Left renal cortex interstitium (tissue), 4 donors: ENCODE measurements around the gene GRPEL1. TPM values are rescaled to one million over a fixed set of nuclear protein-coding genes. Genes with fewer than 3 reads are reported as not detected.

Experiments used
- DNase-seq, 4 donors: peaks; one replicate each; pipeline ENCODE4 v3.0.0-alpha.2; 2013; ENCODE audit warnings: low read depth in 4 of 4, low spot score in 2 of 4, missing footprints in 1 of 4
- polyA plus RNA-seq, 4 donors: library from polyadenylated mRNA; unstranded; fragments of 120-200 nt; gene quantifications; one replicate each; pipeline ENCODE4 v1.2.1, GENCODE V29; 2013; ENCODE audit not compliant: insufficient read length in 4 of 4

GRPEL1 gene
- polyA plus RNA-seq, 4 donors, result 28.1 to 38.8 (median 34.5) TPM

DNA sequence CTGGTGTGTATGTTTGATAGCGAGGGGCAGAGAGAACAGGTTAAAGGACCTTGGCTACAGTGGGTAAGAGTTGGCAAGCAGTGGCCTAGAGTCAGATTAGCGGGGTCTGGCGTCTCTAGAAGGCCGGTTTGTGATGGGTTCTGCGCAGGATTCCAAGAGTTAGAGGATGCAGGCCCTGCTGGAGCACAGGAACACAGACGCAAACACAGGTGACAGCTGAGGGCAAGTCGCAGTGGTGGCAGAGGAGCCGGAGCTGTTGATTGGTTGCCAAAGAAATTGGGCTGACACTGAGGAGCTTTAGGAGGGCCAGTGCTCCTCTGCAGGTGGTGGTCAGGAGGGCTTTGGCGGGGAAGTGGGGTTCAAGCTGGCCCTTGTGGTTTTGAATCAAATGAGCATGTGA, 20.9 kb downstream of the GRPEL1 start:
- DNase-seq, result no peak

DNA sequence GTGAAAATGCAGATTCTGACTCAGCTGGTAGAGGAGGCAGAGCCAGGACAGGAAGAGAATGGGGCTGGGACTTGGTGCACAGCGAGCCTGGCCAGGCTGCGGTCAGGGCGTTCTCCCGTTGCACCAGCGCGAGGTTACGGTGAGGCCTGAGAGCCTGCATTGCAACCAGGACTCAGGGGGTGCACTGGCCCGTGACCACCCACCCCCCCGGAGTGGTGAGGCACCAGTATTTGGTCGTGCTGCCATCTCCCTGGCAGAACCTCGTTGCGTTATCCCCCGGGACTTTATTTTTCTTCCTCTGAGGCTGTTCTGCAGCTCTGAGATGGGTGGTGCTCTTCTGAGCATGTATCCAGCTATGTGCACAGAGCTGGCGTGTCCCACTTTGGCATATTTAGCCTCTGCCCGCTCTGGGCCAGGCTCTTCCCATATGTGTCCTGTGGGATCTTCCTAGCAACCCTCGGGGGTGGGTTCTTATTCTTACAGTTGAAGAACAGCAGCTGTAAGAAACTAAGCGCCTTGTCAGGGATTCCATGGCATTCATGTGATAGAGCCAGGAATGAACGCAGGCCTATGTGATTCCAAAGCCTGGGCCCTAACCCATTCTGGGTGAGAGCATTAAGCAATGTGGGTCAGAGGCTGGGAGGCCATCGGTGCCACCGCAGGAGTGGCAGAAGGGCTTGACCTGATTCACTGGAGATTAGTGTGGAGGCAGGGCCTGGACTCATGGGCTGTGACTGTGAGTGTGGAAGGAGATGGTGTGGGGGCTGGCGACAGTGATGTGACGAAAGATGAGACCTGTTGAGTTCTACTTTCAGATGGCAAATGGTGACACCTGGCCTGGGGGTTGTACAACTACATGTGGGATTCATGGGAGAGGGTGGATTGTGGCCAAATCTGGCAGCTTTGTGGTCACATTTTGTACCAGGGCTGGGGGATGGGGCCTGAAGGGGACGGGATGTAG, 21.6 kb downstream of the GRPEL1 start:
- no peak for DNase-seq

DNA sequence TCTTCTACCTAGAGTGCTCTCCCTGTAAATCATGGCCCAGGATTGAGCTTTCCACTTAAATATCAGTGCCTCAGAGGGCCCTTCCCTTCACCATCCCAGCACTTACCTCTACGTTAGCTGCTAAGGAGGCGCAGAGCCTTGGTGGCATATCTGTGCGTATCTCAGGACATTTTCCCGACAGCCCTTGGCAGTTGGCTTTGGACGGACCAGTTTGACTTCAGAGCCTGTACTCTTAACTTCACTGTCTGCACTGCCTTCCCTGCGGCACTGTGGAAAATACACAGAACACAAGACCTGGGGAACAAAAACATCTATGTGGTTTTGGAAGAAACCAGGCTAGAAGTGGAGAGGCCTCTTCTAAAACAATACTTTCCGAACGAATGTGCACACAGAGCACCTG, 22.3 kb downstream of the GRPEL1 start:
- DNase-seq, result no peak

DNA sequence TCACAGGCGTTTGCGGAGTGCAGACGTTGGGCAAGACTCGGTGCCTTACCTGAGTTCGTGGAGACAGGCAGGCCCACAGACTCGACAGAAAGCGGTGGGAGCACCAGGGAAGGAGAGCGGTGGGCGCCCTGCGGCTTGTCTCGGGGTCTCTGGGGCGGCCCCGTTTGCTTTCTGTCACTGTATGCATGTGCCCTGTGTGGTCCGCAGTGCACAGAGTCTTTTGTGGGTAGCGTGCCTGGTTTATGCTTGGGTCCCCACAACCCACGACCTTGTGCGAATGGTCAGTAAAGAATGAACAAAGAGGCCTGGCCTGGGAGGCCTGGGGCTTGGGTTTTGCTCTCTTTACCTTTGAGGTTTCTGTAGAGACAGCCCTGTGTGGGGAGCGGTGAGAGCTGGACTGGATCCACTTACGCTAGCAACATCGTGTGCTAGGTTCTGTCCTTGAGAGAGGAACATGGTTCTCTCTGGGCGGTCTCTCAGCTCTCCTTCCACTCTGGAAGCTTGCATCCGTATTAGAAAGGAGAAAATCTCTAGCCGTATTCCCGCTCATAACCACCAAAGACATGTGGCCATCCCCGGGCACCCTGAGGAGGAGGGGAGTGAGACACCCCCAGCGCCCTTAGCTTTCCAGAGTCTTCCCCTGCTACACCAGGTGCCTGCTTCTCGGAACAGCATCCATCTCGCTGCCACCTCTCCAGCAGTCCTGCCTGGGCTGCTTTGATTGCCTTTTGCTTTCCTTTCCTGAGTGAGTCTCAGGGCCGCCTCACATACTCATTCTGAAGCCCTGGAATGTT, 23.5 kb downstream of the GRPEL1 start:
- no peak for DNase-seq

DNA sequence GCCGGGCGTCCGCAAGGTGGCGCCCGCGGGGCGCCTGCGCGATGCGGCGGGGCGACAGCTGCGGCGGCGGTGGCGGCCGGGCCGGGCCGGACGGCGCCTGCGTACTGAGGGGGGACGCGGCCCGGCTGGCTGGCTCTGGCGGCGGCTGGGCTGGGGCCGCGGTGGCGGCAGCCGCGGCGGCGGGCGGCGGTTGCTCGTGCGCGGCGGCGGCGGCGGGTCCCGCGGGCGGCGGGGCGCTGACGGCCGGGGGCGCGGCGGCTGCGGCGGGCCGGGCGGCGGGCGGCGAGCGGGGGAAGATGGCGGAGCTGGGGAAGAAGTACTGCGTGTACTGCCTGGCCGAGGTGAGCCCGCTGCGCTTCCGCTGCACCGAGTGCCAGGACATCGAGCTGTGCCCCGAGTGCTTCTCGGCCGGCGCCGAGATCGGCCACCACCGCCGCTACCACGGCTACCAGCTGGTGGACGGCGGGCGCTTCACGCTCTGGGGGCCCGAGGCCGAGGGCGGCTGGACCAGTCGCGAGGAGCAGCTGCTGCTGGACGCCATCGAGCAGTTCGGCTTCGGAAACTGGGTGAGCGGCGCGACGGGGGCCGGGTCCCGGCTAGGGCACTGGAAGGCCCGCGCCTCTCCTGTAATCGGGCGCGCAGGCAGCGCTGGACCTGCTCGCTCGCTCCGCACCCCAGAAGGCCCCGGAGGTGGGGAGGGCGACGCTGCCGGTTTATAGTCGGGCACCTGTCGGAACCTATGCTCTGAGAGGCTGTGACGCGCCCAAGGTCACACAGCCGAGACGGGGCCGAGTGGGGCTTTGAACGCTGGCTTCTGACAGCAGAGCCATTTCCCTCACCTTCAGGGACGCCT, 24.4 kb downstream of the GRPEL1 start, which contains the start of gene TADA2B:
TSS of gene TADA2B (plus strand) at position 89 of the 853 bp plus-strand sequence. CDS start at position 297, 208 bp downstream.
- peak in 1 of 4 donors; percentile 10 for DNase-seq

DNA sequence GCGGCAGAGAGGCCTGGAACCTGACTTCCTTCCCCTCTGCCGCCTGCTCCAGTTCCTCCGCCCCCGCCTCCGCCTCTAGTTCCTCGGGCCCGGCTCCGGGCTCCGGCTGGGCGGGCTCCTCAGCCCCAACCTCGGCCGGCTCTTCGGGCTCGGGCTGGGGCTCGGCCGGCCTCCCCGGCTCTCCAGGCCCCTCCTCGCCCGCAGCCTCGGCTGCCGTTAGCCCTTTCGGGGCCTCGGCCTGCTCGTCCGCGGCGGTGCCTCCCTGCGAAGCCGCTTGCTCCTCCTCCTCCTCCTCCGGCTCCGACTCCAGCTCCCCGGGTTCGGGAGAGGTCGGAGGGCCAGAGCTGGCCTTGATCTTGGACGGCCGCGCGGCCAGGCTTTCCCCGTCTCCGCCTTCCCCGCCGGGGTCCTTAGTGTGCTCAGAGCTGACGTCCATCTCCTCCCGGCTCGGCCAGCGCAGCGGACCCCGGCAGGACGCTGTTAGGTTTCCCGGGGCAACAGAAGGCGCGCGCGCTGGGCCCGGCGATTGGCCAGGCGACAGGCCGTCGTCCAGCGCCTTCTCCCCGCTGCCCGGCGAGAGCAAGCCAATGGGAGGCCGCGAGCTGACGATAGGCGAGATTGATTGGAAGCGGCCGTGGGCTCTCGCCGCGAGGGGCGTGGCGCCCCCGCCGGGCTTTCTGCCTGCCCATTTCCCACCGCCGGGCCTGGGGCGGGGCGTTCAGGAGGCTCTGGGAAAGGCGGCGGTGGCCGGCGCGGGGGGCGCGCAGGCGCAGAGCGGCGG, 25.2 kb downstream of the GRPEL1 start:
- peak; percentile 89 to 97 (median 94) for DNase-seq

DNA sequence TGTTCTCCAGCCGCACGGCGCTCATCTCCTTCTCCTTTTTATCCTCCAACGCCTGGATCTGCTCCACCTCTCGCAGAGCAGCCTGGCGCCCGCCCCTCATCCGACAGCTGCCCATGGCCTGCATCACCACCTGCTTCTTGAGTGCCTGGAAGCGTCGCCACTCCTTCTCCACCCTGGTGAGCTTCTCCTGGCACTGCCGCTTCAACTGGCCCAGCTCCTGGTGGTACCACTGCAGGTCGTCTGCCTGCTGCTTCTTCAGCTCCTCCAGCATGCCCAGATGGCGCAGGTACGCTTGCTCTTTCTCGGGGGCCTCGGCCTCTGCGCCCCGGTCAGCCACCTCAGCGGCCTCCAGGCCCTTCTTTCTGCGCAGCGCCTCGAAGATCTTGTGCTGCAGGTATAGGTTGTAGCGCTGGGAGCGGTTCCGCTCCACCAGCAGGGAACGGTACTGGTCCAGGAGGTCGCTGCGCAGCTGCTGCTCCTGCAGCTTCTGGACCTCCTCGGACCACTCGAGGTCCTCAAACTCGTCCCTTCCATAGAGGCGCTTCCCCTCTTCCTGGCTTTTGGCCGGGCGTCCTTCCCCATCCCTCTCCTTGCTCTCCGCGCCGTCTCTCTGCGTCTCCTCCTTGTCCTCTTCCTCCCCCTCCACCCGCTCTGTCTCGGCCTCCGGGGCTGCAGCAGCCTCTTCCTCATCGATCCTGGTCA, 25.9 kb downstream of the GRPEL1 start:
- DNase-seq, result no peak

DNA sequence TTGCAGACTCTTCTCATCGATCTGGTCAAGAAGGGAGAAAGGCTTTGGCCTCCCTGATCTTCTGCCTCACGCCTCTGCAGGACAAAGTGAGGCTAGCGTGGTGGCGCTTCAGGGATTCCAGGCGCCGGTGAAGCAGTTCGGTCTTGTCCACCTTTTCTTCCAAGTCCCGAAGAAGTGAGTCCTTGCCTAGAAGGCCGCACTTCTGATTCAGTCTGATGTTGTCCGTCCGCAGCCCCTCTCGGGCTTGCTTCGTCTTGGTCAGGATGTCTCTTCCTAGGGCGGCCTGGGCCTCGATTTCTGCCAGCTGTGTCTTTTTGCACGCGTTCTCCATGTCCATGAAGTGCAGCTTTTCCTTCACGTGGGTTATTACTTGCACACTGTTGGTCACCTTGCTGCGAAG, 26.6 kb downstream of the GRPEL1 start:
- DNase-seq, result no peak

DNA sequence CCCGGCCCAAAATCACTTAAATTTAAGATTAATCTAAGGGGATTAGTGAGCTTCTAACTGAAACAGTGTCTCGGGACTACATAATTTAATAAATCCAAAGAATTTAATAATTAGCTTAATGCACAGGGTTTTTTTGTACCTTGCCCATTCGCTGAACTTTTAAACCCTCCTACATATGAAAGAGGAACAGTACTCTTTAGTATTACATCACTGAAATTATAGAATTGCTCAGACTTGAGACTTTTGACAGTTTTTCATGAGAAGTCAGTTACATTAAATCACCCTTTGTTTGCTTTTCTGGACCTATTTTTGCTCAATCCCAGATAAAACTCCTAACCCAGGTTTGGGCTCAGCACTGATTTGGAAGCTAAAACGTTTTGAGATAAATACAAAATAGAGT, 27.1 kb downstream of the GRPEL1 start:
- DNase-seq, result no peak

DNA sequence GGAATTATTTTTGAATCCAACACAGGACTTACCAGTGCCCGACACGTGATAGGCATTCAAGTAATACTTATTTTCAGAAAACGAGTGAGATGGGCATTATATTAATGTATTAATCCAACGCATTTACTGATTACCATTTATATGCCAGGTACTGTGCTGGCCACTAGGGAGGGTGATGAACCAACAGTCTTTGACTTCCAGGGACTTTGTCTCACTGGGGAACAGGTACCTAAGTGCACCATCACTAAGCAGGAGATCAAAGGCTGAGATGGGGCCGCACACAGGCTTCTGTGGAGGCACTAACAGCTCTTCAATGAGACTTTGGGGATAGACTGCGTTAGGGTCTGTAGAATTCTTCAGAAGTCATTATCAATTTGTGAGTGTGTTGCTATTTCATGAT, 30.4 kb downstream of the GRPEL1 start:
- no peak for DNase-seq

DNA sequence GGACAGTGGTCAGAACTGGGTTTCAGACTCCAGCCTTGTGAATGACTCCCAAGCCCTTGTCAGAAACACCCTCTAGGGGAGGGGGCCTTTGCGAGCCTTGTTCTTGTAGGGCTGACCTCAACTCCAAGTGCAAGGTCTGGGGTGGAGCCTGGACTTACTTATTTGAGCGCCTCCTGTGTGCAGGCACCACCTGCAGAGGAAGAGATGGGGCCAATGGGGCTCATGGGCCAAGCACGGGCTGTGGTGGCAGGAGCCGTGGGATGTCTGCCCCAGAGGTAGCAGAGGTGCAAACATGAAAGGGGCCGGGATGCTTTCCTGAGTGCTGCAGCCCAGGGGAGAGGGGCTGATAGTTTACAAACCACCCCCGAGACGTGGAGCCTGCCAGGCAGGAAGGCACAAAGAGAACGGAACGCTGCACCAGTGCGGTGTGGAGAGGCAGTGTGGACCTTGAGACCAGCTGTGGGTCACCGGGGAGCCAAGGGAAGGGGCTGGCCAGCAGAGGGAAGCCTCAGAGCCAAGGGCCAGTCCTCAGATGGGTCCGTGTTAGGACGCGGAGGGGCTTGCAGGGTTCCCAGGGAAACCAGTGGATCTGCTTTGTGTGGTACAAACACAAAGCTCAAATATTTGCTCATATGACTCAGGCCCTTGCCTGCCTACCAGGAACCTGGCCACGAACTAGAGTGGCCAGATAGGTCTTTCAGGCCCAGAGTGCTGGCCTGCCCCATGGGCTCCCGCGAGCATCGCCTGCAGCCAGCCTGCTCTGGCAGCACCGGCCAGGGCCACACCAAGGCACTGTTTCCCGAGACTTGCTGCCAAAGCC, 33.4 kb downstream of the GRPEL1 start:
- no peak for DNase-seq

DNA sequence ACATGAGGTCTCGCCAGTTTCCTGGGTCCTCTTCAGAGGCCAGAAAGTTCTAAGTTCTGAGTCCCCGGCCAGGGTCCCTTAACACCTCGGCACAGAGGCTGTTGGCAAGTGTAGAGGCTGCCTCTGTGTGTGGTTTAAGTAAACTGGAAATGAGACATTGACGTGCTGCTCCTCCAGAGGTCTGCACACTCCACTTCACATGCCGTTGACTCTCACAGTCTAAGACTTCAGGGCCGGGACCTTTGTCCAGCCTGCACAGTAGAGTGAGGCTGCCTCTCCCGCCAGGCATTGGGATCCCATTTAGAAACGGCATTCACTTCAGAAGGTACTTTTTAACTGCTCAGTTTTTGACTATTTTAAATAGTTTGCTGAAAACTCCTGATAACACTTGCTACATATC, 35.3 kb downstream of the GRPEL1 start:
- DNase-seq, result no peak

DNA sequence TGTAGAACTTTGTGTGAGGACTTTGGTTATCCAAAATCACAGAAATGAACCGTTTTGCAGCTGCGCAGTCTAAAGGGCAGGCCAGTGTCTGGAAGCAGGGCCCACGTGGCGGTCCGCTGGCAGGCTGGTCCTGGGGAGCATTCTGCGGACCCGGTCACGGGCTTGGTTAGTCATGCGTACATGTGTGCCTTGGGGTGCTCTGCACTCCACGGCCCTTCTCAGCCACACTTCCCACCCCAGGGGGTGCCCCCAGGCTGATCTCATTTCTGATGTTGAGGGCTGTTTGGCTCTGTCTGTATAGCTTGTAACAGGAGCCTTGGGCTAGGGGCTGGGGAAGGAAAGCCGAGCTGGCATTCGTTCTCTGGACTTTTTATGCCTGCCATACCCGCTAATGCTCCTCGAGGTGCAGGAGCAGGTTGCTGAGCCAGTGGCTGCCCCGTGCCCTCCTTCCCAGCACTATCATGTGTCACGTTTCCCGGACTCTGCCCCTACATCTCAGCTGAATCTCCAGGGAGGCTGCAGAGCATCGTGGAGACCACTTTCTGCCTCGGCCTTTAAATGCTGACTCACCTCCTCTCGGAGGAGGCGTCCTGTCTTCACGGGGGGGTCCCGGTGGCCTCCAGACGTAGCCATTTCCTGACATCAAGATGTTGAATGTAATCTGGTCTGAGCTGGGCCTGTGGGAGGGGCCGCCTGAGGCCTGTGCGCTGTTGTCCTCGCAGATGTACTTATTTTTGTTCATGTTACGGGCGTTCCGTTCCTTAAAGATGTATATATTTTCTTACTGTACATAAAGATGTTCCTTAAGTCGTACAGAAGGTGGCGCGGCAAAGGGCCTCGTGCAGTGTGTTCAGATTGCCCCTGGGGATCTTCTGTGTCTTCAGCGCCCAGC, 36.1 kb downstream of the GRPEL1 start:
- DNase-seq, result no peak

DNA sequence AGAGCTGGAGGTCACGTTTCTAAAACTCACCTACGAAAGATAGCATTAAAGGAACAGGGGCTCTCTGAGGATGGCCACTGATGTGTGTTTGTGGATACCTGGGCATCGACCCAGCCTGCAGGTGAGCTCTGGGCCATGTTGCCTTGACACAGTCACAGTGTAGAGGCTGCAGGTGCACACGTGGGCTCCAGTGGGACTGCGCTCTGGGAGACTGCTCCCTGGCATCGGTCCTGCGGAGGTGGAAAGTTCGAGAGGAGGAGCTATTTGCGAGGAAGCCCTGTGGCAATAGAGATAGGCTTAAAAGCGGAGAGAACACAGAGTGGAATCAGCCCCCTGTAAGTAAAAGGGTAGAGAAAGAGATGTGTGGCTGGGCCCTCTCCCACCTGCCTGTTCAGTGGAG, 37.0 kb downstream of the GRPEL1 start:
- DNase-seq, result no peak

DNA sequence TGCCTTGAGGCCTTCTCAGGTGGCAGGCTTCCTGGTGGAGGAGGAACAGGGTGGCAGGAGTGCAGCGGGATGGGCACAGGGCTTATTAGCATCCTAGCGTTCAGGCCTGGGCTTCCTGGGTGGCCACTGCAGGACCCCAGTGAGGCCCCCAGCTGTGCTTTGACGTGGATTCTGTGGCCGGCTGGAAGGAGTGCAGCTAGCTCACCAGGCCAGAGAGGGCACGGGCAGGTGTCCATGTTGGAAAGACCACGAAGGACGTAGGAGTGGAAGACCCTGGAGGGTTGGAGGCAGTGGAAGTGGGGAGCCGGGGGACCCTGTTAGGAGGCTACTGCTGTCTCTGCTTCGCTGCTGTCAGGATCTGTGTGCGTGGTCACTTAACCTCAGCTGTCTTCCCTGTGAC, 37.9 kb downstream of the GRPEL1 start:
- no peak for DNase-seq

DNA sequence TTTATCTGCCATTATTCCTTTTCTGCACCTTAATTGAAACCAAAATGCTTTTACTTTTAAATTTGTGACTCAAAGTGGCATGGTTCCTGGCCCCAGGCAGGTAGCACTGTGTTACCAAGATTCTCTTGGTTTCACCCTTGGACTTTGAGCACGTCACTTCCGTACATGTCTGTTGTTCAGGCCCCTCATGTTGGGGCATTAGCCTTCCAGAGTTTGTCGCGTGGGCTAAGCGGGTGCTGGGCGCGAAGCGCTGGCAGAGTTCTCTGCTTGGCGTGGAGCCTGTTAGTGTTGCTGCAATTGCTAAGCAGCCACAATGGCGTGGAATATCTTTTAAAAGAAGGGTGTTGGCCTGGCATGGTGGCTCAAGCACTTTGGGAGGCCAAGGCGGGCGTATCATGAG, 38.7 kb downstream of the GRPEL1 start:
- no peak for DNase-seq

DNA sequence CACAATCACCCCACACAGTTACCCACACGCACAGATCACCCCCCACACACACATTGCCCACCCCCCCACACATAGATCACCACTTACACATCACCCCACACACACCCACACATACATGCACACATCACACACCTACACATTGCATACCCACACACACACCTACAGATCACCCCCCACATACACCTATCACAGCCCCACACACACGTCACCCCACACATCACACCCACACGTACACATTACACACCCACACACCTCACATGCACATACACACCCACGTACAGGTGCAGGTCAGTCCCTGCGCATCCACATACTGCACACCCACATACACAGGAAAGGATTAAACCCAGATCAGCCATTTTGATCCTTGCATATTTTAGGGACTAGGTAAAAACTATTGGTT, 40.0 kb downstream of the GRPEL1 start:
- DNase-seq, result no peak
